Measurements from ENCODE around the gene SUSD4. TPM values are rescaled to one million over a fixed set of nuclear protein-coding genes. Genes with fewer than 3 reads are reported as not detected.

Gene SUSD4
- total and polyA plus RNA-seq, 10 of the 15 experiments (the other 5 are each of a cell fraction or from before 2014, with no cell fraction given): 0.13 to 1.1 (median 0.26) TPM; not detected in 3

- Histone ChIP-seq H3K4me1 (ENCODE audit: control insufficient read depth, insufficient read depth, low read length) (no peaks in the 10 kb centered on the region), H3K79me2 (ENCODE audit: control insufficient read depth, insufficient read depth, low read length) (no peaks in the 10 kb centered on the region), H3K9me3 (replicated peaks; ENCODE audit: control insufficient read depth, insufficient read depth, low read length) (no peaks in the 10 kb centered on the region), H3K4me3 (no peak overlapping the region), H3K27me3 (replicated peaks in 1 of 2; ENCODE audit: control insufficient read depth in 2 of 2, insufficient read depth in 2 of 2, low read length in 1 of 2) (no peaks in the 10 kb centered on the region; a peak in 1 of 4 replicates), H3K4me2 (ENCODE audit: control insufficient read depth, insufficient read depth) (no peak overlapping the region), H3K9ac (ENCODE audit: control insufficient read depth, insufficient read depth, low read length) (no peak overlapping the region), H4K20me1 (ENCODE audit: control insufficient read depth, insufficient read depth) (no peaks in the 10 kb centered on the region), H3K27ac (ENCODE audit: control insufficient read depth, insufficient read depth) (no peak overlapping the region), H3K36me3 (ENCODE audit: control insufficient read depth in 2 of 2, insufficient read depth in 2 of 2, low read length in 1 of 2) (no peaks in the 10 kb centered on the region), H2AFZ (ENCODE audit: control insufficient read depth, low read depth, low read length) (no peak overlapping the region)
- no peak for DNase-seq (ENCODE audit: low read depth, low spot score)
- in situ Hi-C loops (cut with MboI): no loop called here
- ChIA-PET SMC1A (ENCODE audit: uncharacterized antibody, unreplicated experiment) (no interaction called here), RAD21 (ENCODE audit: unreplicated experiment) (no interaction called here), POLR2A (no interaction called here), CTCF (interaction anchor here (0.6 to 1.5 kb wide), 3 partner anchors 244 to 321 kb away, joined by 3 to 6 read pairs (median 3); no protein-coding TSS in a partner anchor)
- no peak for FAIRE-seq
- intact Hi-C loops (cut with micrococcal nuclease; ENCODE audit: unreplicated experiment): no loop called here
- no TSS peak for BruUV-seq (replicated peaks)
- no peak for ATAC-seq
- 0% methylated on average over 2 of the region's 2 CpGs for WGBS (ENCODE audit: insufficient coverage, insufficient replicate concordance, low lambda C conversion rate, missing lambda C conversion rate)
- TF ChIP-seq MTA2 (IDR thresholded peaks at IDR 0.05; ENCODE audit: low read depth) (no peak), SMC3 (IDR thresholded peaks at IDR 0.05; ENCODE audit: borderline replicate concordance, low read length) (no peak), ZNF384 (IDR thresholded peaks at IDR 0.05; ENCODE audit: borderline replicate concordance, low read depth, low read length) (no peak), USF2 (IDR thresholded peaks at IDR 0.05; ENCODE audit: borderline replicate concordance, low read depth, low read length) (no peak), HCFC1 (IDR thresholded peaks at IDR 0.05; ENCODE audit: low read length) (no peak), FOXK2 (IDR thresholded peaks at IDR 0.05) (no peak), POLR2AphosphoS5 (IDR thresholded peaks at IDR 0.05; ENCODE audit: low read length) (no peak), USF1 (IDR thresholded peaks at IDR 0.05; ENCODE audit: borderline replicate concordance, extremely low read length, insufficient read depth, low read depth, low read length) (no peak), GABPA (IDR thresholded peaks at IDR 0.05; ENCODE audit: low read depth) (no peak), PAX8 (IDR thresholded peaks at IDR 0.05) (no peak), KLF5 (IDR thresholded peaks at IDR 0.05; ENCODE audit: partially characterized antibody) (no peak), ZNF207 (IDR thresholded peaks at IDR 0.05; ENCODE audit: borderline replicate concordance) (no peak), SUZ12 (IDR thresholded peaks at IDR 0.05; ENCODE audit: unreplicated experiment) (no peak), TARDBP (IDR thresholded peaks at IDR 0.05; ENCODE audit: borderline replicate concordance) (no peak)
Observed at GRCh38 chr1:223411309-223411708, 47.3 kb upstream of the SUSD4 start.

All from GM12878 (cell line).